ENCODE measurements around the gene CGREF1. TPM values are rescaled to one million over a fixed set of nuclear protein-coding genes. Genes with fewer than 3 reads are reported as not detected.

CGREF1 gene
- total and polyA plus RNA-seq, 3 experiments from 2014 or later = 0.17 to 3.5 (median 2.7) TPM

DNA sequence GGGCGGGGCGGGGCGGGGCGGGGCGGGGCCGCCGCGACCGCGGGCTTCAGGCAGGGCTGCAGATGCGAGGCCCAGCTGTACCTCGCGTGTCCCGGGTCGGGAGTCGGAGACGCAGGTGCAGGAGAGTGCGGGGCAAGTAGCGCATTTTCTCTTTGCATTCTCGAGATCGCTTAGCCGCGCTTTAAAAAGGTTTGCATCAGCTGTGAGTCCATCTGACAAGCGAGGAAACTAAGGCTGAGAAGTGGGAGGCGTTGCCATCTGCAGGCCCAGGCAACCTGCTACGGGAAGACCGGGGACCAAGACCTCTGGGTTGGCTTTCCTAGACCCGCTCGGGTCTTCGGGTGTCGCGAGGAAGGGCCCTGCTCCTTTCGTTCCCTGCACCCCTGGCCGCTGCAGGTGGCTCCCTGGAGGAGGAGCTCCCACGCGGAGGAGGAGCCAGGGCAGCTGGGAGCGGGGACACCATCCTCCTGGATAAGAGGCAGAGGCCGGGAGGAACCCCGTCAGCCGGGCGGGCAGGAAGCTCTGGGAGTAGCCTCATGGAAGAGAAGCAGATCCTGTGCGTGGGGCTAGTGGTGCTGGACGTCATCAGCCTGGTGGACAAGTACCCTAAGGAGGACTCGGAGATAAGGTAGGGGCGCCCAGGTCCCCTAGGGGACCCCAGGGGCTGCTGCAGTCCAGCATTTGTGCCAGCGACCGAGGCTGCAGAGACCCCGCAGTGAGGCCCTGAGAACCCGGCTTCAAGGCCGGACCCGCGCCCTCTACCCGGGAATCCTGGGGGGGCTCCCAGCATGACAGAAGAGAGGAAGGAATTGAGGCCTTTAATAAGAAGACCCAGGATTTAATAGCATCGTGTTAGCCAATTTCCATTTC is 32.0 kb downstream of the CGREF1 start, which contains the start of gene KHK:
KHK (plus strand) TSS at position 49 of the 870 bp plus-strand sequence; CDS start at position 537, 488 bp downstream.
- Mint-ChIP-seq H3K4me3 (peak within 1 kb of the TSS; percentile 79 to 94 (median 84)), H3K36me3 (peaks cover 0 to 2% (median 0%) of the 10 kb centered on the region in 3 donors), H3K4me1 (peaks cover 18 to 19% (median 19%) of the 10 kb centered on the region in 3 donors), H3K27me3 (no peaks in the 10 kb centered on the region), H3K9me3 (no peaks in the 10 kb centered on the region), H3K27ac (peak within 1 kb of the TSS; percentile 52 to 94 (median 77))
- Histone ChIP-seq H3K36me3 (ENCODE audit: insufficient read depth, low read length) (no peaks in the 10 kb centered on the region), H3K4me1 (ENCODE audit: insufficient read depth, low read length) (peaks cover 25% of the 10 kb centered on the region), H3K27ac (ENCODE audit: low read depth, low read length) (peak within 1 kb of the TSS; percentile 75), H3K9me3 (ENCODE audit: low read length) (no peaks in the 10 kb centered on the region), H3K4me3 (ENCODE audit: low read length) (peak within 1 kb of the TSS; percentile 67), H3K27me3 (ENCODE audit: insufficient read depth, low read length, poor library complexity, severe bottlenecking) (no peaks in the 10 kb centered on the region)
- ChIA-PET POLR2A (interaction anchor here (0.9 to 3.8 kb wide), 7 partner anchors 9 to 285 kb away, joined by 3 to 24 read pairs (median 3); partner anchors contain the start of genes AGBL5 and OST4), CTCF (interaction anchor here (0.7 to 3.8 kb wide), 20 partner anchors 12 to 216 kb away, joined by 3 to 16 read pairs (median 4); partner anchors contain the start of genes ABHD1, AGBL5, OST4 and PREB)
- DNase-seq = peak in 1 of 5 donors; percentile 16

DNA sequence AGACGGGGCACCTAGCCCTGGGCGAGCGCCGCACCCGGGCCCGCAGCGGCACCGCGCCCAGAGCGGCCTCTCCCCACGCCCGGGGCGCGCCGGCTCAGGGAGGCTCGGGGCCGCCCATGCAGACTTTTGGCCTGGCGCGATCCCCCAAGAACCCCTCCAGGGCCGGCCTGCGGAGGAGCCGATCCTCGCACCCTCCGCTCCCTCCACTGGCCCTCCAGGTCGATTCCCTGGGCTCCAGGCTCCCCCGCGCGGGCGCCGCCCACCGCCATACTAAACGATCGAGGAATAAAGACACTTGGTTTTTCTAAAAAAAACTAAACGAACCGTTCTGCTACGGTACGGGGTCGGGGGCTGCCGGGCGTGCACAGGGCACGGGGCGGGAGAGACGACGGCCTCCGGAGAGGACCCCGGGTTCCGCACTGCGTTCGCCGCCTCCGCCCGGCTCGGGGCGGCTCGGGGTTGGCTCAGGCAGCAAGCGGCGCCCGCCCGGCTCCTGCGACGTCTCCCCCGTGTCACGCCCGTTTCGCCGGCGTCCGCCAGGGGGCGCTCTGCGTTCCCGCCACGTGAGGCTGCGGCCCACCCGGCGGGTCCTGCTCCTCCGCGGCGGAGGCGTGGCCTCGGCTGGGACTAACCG is 32.7 kb downstream of the CGREF1 start:
- Histone ChIP-seq H3K9me3 (ENCODE audit: low read length) (no peaks in the 10 kb centered on the region), H3K4me1 (ENCODE audit: insufficient read depth, low read length) (peaks cover 32% of the 10 kb centered on the region), H3K36me3 (ENCODE audit: insufficient read depth, low read length) (no peaks in the 10 kb centered on the region), H3K27me3 (ENCODE audit: insufficient read depth, low read length, poor library complexity, severe bottlenecking) (no peaks in the 10 kb centered on the region), H3K27ac (ENCODE audit: low read depth, low read length) (peak overlapping the region; percentile 75), H3K4me3 (ENCODE audit: low read length) (peak overlapping the region; percentile 60)
- peak; percentile 97 to 99 (median 97) for DNase-seq
- POLR2A ChIA-PET = interaction anchor here (0.9 to 3.8 kb wide), 5 partner anchors 11 to 285 kb away, joined by 3 to 24 read pairs (median 6); partner anchors contain the start of genes AGBL5 and OST4
- peaks cover 20 to 25% (median 24%) of the 10 kb centered on the region in 3 donors for H3K4me1 Mint-ChIP-seq
- H3K4me3 Mint-ChIP-seq = peak overlapping the region; percentile 79 to 94 (median 82)
- CTCF ChIA-PET = interaction anchor here (0.9 to 3.8 kb wide), 13 partner anchors 13 to 207 kb away, joined by 3 to 16 read pairs (median 3); partner anchors contain the start of genes ABHD1, AGBL5, OST4 and PREB
- H3K27me3 Mint-ChIP-seq = no peaks in the 10 kb centered on the region
- no peaks in the 10 kb centered on the region for H3K36me3 Mint-ChIP-seq
- peak overlapping the region; percentile 46 to 94 (median 73) for H3K27ac Mint-ChIP-seq
- no peaks in the 10 kb centered on the region for H3K9me3 Mint-ChIP-seq

DNA sequence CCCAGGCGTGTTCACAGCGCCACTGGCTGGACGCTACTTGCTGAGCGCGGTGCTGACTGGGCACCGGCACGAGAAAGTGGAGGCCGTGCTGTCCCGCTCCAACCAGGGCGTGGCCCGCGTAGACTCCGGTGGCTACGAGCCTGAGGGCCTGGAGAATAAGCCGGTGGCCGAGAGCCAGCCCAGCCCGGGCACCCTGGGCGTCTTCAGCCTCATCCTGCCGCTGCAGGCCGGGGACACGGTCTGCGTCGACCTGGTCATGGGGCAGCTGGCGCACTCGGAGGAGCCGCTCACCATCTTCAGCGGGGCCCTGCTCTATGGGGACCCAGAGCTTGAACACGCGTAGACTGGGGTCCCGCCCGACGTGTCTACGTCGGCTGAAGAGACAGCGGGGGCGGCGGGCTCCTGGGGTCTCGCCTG is 33.2 kb downstream of the CGREF1 start:
- H3K36me3 Mint-ChIP-seq = no peaks in the 10 kb centered on the region
- no peaks in the 10 kb centered on the region for H3K9me3 Mint-ChIP-seq
- H3K36me3 ChIP-seq (ENCODE audit: insufficient read depth, low read length) = no peaks in the 10 kb centered on the region
- CTCF ChIA-PET = interaction anchor here (1.0 to 3.8 kb wide), 4 partner anchors 17 to 207 kb away, joined by 3 to 16 read pairs (median 9); partner anchors contain the start of gene AGBL5
- H3K4me3 Mint-ChIP-seq = peak overlapping the region; percentile 58 to 94 (median 76)
- no peaks in the 10 kb centered on the region for H3K9me3 ChIP-seq (ENCODE audit: low read length)
- H3K27me3 Mint-ChIP-seq = no peaks in the 10 kb centered on the region
- H3K27me3 ChIP-seq (ENCODE audit: insufficient read depth, low read length, poor library complexity, severe bottlenecking) = no peaks in the 10 kb centered on the region
- H3K4me1 ChIP-seq (ENCODE audit: insufficient read depth, low read length) = peaks cover 37% of the 10 kb centered on the region
- H3K4me3 ChIP-seq (ENCODE audit: low read length) = peak overlapping the region; percentile 60
- peaks cover 25 to 30% (median 30%) of the 10 kb centered on the region in 3 donors for H3K4me1 Mint-ChIP-seq
- peak overlapping the region; percentile 75 for H3K27ac ChIP-seq (ENCODE audit: low read depth, low read length)
- POLR2A ChIA-PET = interaction anchor here (1.2 to 3.8 kb wide), 3 partner anchors 11 to 35 kb away, joined by 4 to 24 read pairs (median 6); partner anchors contain the start of genes AGBL5 and OST4
- DNase-seq = peak in 1 of 5 donors; percentile 14
- peak overlapping the region; percentile 8 to 87 (median 64) for H3K27ac Mint-ChIP-seq

- ChIA-PET POLR2A (interaction anchor here (1.2 to 3.8 kb wide), 3 partner anchors 10 to 34 kb away, joined by 4 to 24 read pairs (median 6); partner anchors contain the start of genes AGBL5 and OST4), CTCF (interaction anchor here (1.0 to 3.8 kb wide), 4 partner anchors 16 to 208 kb away, joined by 3 to 16 read pairs (median 9); partner anchors contain the start of gene AGBL5)
- no peaks in the 10 kb centered on the region for H3K36me3 Mint-ChIP-seq
- Histone ChIP-seq H3K36me3 (ENCODE audit: insufficient read depth, low read length) (no peaks in the 10 kb centered on the region), H3K27ac (ENCODE audit: low read depth, low read length) (peak overlapping the region; percentile 75), H3K27me3 (ENCODE audit: insufficient read depth, low read length, poor library complexity, severe bottlenecking) (no peaks in the 10 kb centered on the region), H3K9me3 (ENCODE audit: low read length) (no peaks in the 10 kb centered on the region), H3K4me3 (ENCODE audit: low read length) (peak overlapping the region; percentile 60), H3K4me1 (ENCODE audit: insufficient read depth, low read length) (peaks cover 42% of the 10 kb centered on the region)
- peak overlapping the region; percentile 58 to 94 (median 76) for H3K4me3 Mint-ChIP-seq
- no peak for DNase-seq
- no peaks in the 10 kb centered on the region for H3K9me3 Mint-ChIP-seq
- peaks cover 26 to 33% (median 32%) of the 10 kb centered on the region in 3 donors for H3K4me1 Mint-ChIP-seq
- peak overlapping the region; percentile 8 to 87 (median 64) for H3K27ac Mint-ChIP-seq
- H3K27me3 Mint-ChIP-seq = no peaks in the 10 kb centered on the region
Measured at GRCh38 chr2:27085062-27085672, 33.8 kb downstream of the CGREF1 start.

DNA sequence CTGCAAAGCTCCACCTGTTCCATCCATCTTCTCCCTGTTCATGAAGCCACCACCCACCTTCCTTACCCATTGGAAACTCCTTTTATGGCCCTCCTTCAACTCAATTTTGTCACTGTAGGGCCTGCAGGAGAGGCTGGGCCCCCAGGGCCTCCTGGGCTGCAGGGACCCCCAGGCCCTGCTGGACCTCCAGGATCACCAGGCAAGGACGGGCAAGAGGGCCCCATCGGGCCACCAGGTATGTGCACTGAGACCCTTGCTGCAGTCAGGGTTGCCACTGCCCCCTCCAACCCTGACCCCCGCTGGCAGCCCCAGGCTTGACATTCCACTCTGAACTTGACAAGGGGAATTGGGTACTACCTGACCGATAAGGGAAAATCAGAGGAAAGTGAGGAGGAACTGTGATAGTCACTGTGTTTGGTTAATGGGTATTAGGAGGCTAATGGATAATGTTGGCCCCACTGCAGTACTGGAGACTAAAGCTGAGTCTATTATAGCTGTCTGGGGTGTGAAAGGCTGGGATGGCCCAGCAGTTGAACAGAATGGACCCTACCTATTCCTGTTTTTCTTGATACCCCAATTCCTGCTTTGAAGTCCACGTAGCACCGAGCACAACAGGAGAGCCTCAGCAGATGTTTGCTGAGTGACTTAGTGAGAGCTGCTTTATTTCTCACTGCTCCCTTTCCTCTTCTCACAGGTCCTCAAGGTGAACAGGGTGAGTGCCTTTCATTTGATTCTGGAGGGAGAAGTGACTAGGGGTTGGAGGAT is 34.4 kb downstream of the CGREF1 start:
- ChIA-PET CTCF (interaction anchor here (1.0 to 2.8 kb wide), 2 partner anchors 29 to 33 kb away, joined by 3 to 15 read pairs; partner anchors contain the start of gene AGBL5), POLR2A (interaction anchor here (1.2 to 4.2 kb wide), 3 partner anchors 12 to 33 kb away, joined by 4 to 37 read pairs (median 24); partner anchors contain the start of genes AGBL5 and OST4)
- H3K4me1 Mint-ChIP-seq = peaks cover 26 to 34% (median 33%) of the 10 kb centered on the region in 3 donors
- no peaks in the 10 kb centered on the region for H3K27me3 ChIP-seq (ENCODE audit: insufficient read depth, low read length, poor library complexity, severe bottlenecking)
- H3K4me3 Mint-ChIP-seq = peak overlapping the region; percentile 20 to 82 (median 67)
- H3K27me3 Mint-ChIP-seq = no peaks in the 10 kb centered on the region
- H3K9me3 ChIP-seq (ENCODE audit: low read length) = no peaks in the 10 kb centered on the region
- peak overlapping the region in 4 of 8 donors; percentile 12 to 71 (median 42) for H3K27ac Mint-ChIP-seq
- no peak overlapping the region for H3K27ac ChIP-seq (ENCODE audit: low read depth, low read length)
- no peaks in the 10 kb centered on the region for H3K36me3 Mint-ChIP-seq
- no peak for DNase-seq
- no peaks in the 10 kb centered on the region for H3K9me3 Mint-ChIP-seq
- peaks cover 42% of the 10 kb centered on the region for H3K4me1 ChIP-seq (ENCODE audit: insufficient read depth, low read length)
- no peaks in the 10 kb centered on the region for H3K36me3 ChIP-seq (ENCODE audit: insufficient read depth, low read length)
- H3K4me3 ChIP-seq (ENCODE audit: low read length) = no peak overlapping the region

DNA sequence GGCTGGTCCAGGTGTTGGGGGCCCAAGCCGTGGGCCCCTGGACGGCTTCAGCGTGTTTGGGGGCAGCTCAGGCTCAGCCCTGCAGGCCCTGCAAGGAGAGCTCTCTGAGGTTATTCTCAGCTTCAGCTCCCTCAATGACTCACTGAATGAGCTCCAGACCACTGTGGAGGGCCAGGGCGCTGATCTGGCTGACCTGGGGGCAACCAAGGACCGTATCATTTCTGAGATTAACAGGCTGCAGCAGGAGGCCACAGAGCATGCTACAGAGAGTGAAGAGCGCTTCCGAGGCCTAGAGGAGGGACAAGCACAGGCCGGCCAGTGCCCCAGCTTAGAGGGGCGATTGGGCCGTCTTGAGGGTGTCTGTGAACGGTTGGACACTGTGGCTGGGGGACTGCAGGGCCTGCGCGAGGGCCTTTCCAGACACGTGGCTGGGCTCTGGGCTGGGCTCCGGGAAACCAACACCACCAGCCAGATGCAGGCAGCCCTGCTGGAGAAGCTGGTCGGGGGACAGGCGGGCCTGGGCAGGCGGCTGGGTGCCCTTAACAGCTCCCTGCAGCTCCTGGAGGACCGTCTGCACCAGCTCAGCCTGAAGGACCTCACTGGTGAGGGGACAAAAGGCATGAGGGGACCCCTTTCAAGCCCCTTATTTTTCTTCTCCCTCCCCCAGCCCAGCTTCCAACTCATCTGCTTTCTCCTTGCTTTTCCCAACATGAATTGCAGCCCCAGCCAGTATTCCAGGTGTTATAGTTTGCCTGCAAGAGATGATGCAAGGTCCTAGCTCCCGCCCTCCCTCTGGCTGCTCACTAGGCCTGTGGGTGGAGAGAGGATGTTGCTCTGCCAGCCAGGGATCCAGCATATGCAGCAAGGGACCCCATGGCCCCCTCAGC is 35.3 kb downstream of the CGREF1 start:
- Histone ChIP-seq H3K4me1 (ENCODE audit: insufficient read depth, low read length) (peaks cover 42% of the 10 kb centered on the region), H3K27me3 (ENCODE audit: insufficient read depth, low read length, poor library complexity, severe bottlenecking) (no peaks in the 10 kb centered on the region), H3K36me3 (ENCODE audit: insufficient read depth, low read length) (no peaks in the 10 kb centered on the region), H3K27ac (ENCODE audit: low read depth, low read length) (no peak overlapping the region), H3K9me3 (ENCODE audit: low read length) (no peaks in the 10 kb centered on the region), H3K4me3 (ENCODE audit: low read length) (no peak overlapping the region)
- Mint-ChIP-seq H3K27ac (peak overlapping the region in 3 of 8 donors; percentile 12 to 68 (median 17)), H3K36me3 (no peaks in the 10 kb centered on the region), H3K4me3 (peak overlapping the region in 3 of 7 donors; percentile 38 to 82 (median 76)), H3K4me1 (peaks cover 26 to 34% (median 32%) of the 10 kb centered on the region in 3 donors), H3K27me3 (no peaks in the 10 kb centered on the region), H3K9me3 (no peaks in the 10 kb centered on the region)
- ChIA-PET CTCF (interaction anchor here (1.0 to 2.8 kb wide), 5 partner anchors 12 to 122 kb away, joined by 3 to 15 read pairs (median 3); partner anchors contain the start of genes AGBL5 and OST4), POLR2A (interaction anchor here (1.1 to 4.2 kb wide), 4 partner anchors 12 to 128 kb away, joined by 3 to 37 read pairs (median 24); partner anchors contain the start of genes AGBL5, ATRAID, OST4 and SLC5A6)
- no peak for DNase-seq
